Neural progenitor cell (in vitro differentiated cells): ENCODE results near the gene PIMREG. TPM values are rescaled to one million over a fixed set of nuclear protein-coding genes. Genes with fewer than 3 reads are reported as not detected.

Experiments used
- DNase-seq: peaks from one replicate; pipeline ENCODE4 v3.0.0-alpha.2; 2016; ENCODE audit warnings: low spot score
- H2AFZ ChIP-seq: fragments of 200-600 bp; sonication (generic); replicated peaks from 2 replicates; pipeline ENCODE4 v1.6.1; 2016; ENCODE audit warnings: antibody characterized with exemption
- H3F3A ChIP-seq: fragments of 200-600 bp; sonication (generic); 2 replicates; pipeline ENCODE4 v1.6.1; 2016; ENCODE audit warnings: antibody characterized with exemption, low read depth
- H3K27ac ChIP-seq: fragments of 200-600 bp; sonication (generic); 2 replicates; pipeline ENCODE4 v1.5.1; 2016; ENCODE audit warnings: mild to moderate bottlenecking
- H3K27me3 ChIP-seq: fragments of 200-600 bp; sonication (generic); 2 replicates; pipeline ENCODE4 v1.6.1; 2016; ENCODE audit warnings: mild to moderate bottlenecking, moderate library complexity
- H3K36me3 ChIP-seq: fragments of 200-600 bp; sonication (generic); 2 replicates; pipeline ENCODE4 v1.5.1; 2016
- H3K4me1 ChIP-seq: fragments of 200-600 bp; sonication (generic); 2 replicates; pipeline ENCODE4 v1.6.1; 2016; ENCODE audit warnings: mixed run types
- H3K4me2 ChIP-seq: fragments of 200-600 bp; sonication (generic); 2 replicates; pipeline ENCODE4 v1.6.1; 2016
- H3K4me3 ChIP-seq: fragments of 200-600 bp; sonication (generic); 2 replicates; pipeline ENCODE4 v1.5.1; 2016
- H3K79me2 ChIP-seq: fragments of 200-600 bp; sonication (generic); 2 replicates; pipeline ENCODE4 v1.6.1; 2016; ENCODE audit warnings: low read depth
- H3K9ac ChIP-seq: fragments of 200-600 bp; sonication (generic); 2 replicates; pipeline ENCODE4 v1.6.1; 2016
- H3K9me3 ChIP-seq: fragments of 200-600 bp; sonication (generic); 2 replicates; pipeline ENCODE4 v1.5.1; 2016; ENCODE audit warnings: low read depth
- H4K20me1 ChIP-seq: fragments of 200-600 bp; sonication (generic); 2 replicates; pipeline ENCODE4 v1.6.1; 2016; ENCODE audit warnings: low read depth
- H3K27ac Mint-ChIP-seq: 3 replicates; pipeline ENCODE4 v1.8.0; 2021; ENCODE audit warnings: mixed read lengths
- H3K27me3 Mint-ChIP-seq: 2 replicates; pipeline ENCODE4 v1.8.0; 2022; ENCODE audit warnings: low read depth, mild to moderate bottlenecking, inconsistent platforms, moderate library complexity, mixed read lengths; ENCODE audit not compliant: insufficient read depth
- H3K36me3 Mint-ChIP-seq: 3 replicates; pipeline ENCODE4 v1.8.0; 2021; ENCODE audit warnings: mixed read lengths
- H3K4me1 Mint-ChIP-seq: 3 replicates; pipeline ENCODE4 v1.8.0; 2021; ENCODE audit warnings: mixed read lengths
- H3K4me3 Mint-ChIP-seq: 3 replicates; pipeline ENCODE4 v1.8.0; 2021; ENCODE audit warnings: mild to moderate bottlenecking, moderate library complexity, mixed read lengths
- H3K9me3 Mint-ChIP-seq: 3 replicates; pipeline ENCODE4 v1.8.0; 2020; ENCODE audit warnings: mixed read lengths
- CTCF ChIP-seq: fragments of 200-600 bp; sonication (generic); IDR thresholded peaks from 2 replicates; pipeline ENCODE4 v1.5.1; 2017; ENCODE audit warnings: antibody characterized with exemption, mild to moderate bottlenecking
- EZH2 ChIP-seq: fragments of 200-600 bp; sonication (generic); IDR thresholded peaks from 2 replicates; pipeline ENCODE4 v1.6.1; 2017; ENCODE audit warnings: antibody characterized with exemption, mild to moderate bottlenecking, moderate library complexity
- EZH2phosphoT487 ChIP-seq: fragments of 200-600 bp; sonication (generic); IDR thresholded peaks from 2 replicates; pipeline ENCODE4 v1.6.1; 2017; ENCODE audit warnings: antibody characterized with exemption
- total RNA-seq: library from RNA; depleted of rRNA; stranded (reverse); fragments of >200 nt; gene quantifications from 2 replicates; pipeline ENCODE4 v1.2.3, GENCODE V29; 2015; ENCODE audit warnings: low replicate concordance

PIMREG gene
- total RNA-seq, 1 donor from 2014 or later = 71.3 TPM

- H3K27ac ChIP-seq = peak overlapping the region; percentile 73
- H3K4me2 ChIP-seq = peak overlapping the region; percentile 76
- Mint-ChIP-seq H3K9me3 (peaks cover 8% of the 10 kb centered on the region), H3K36me3 (peaks cover 3% of the 10 kb centered on the region), H3K27me3 (peaks cover 14% of the 10 kb centered on the region), H3K27ac (peak overlapping the region; percentile 87), H3K4me1 (peaks cover 61% of the 10 kb centered on the region), H3K4me3 (peak overlapping the region; percentile 59)
- peak overlapping the region; percentile 31 for H3K4me3 ChIP-seq
- H3K79me2 ChIP-seq = peaks cover 7% of the 10 kb centered on the region
- no peaks in the 10 kb centered on the region for H3K9me3 ChIP-seq
- peaks cover 39% of the 10 kb centered on the region for H3F3A ChIP-seq
- TF ChIP-seq EZH2 (no peak), EZH2phosphoT487 (no peak), CTCF (no peak)
- H3K36me3 ChIP-seq = no peaks in the 10 kb centered on the region
- peak overlapping the region; percentile 72 for H2AFZ ChIP-seq
- peak; percentile 74 for DNase-seq
- H3K27me3 ChIP-seq = no peaks in the 10 kb centered on the region
- peaks cover 35% of the 10 kb centered on the region for H3K4me1 ChIP-seq
- H4K20me1 ChIP-seq = peaks cover under 1% of the 10 kb centered on the region
- H3K9ac ChIP-seq = no peak overlapping the region
Observed at GRCh38 chr17:6439951-6440350, 4.3 kb upstream of the PIMREG start.

DNA sequence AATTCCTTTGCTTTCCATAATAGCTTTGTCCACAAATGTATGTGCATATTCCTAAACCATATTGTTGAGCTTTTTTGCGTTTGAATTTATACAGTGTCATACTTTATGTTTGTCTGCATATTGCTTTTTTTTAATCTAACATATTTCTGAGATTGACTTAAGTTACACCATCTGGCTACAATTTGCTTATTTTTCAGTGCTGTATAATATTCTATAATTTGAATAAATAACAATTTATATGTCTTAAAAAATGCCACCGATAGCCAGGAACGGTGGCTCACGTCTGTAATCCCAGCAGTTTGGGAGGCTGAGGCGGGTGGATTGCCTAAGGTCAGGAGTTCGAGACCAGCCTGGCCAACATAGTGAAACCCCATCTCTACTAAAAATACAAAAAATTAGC lies 1.5 kb upstream of the PIMREG start:
- no peaks in the 10 kb centered on the region for H3K27me3 ChIP-seq
- peaks cover 35% of the 10 kb centered on the region for H3K79me2 ChIP-seq
- H3K4me1 ChIP-seq = peaks cover 41% of the 10 kb centered on the region
- peaks cover 16% of the 10 kb centered on the region for H3K36me3 Mint-ChIP-seq
- H3K9ac ChIP-seq = no peak overlapping the region
- TF ChIP-seq EZH2phosphoT487 (no peak), EZH2 (no peak), CTCF (no peak)
- no peak overlapping the region for H3K27ac Mint-ChIP-seq
- no peaks in the 10 kb centered on the region for H3K36me3 ChIP-seq
- H3K4me1 Mint-ChIP-seq = peaks cover 61% of the 10 kb centered on the region
- H3K27ac ChIP-seq = peak overlapping the region; percentile 92
- no peaks in the 10 kb centered on the region for H3K9me3 ChIP-seq
- peaks cover 36% of the 10 kb centered on the region for H3F3A ChIP-seq
- H3K4me3 Mint-ChIP-seq = no peak overlapping the region
- H4K20me1 ChIP-seq = peaks cover 18% of the 10 kb centered on the region
- H2AFZ ChIP-seq = no peak overlapping the region
- no peak overlapping the region for H3K4me3 ChIP-seq
- peaks cover 12% of the 10 kb centered on the region for H3K27me3 Mint-ChIP-seq
- DNase-seq = no peak
- peak overlapping the region; percentile 71 for H3K4me2 ChIP-seq
- peaks cover 8% of the 10 kb centered on the region for H3K9me3 Mint-ChIP-seq

GRCh38 chr17:6444571-6445335 lies 498 bp downstream of the PIMREG start:
- peak overlapping the region; percentile 86 for H3K4me2 ChIP-seq
- peak overlapping the region; percentile 64 for H3K9ac ChIP-seq
- H3K79me2 ChIP-seq = peaks cover 37% of the 10 kb centered on the region
- H3F3A ChIP-seq = peaks cover 38% of the 10 kb centered on the region
- no peak overlapping the region for H2AFZ ChIP-seq
- no peaks in the 10 kb centered on the region for H3K27me3 ChIP-seq
- no peak overlapping the region for H3K27ac ChIP-seq
- peaks cover 49% of the 10 kb centered on the region for H3K4me1 Mint-ChIP-seq
- peaks cover 18% of the 10 kb centered on the region for H4K20me1 ChIP-seq
- H3K27ac Mint-ChIP-seq = peak overlapping the region; percentile 95
- H3K4me3 ChIP-seq = peak overlapping the region; percentile 79
- peaks cover 12% of the 10 kb centered on the region for H3K27me3 Mint-ChIP-seq
- H3K36me3 ChIP-seq = no peaks in the 10 kb centered on the region
- TF ChIP-seq EZH2 (no peak), CTCF (no peak)
- H3K9me3 ChIP-seq = no peaks in the 10 kb centered on the region
- H3K9me3 Mint-ChIP-seq = peaks cover 6% of the 10 kb centered on the region
- DNase-seq = peak; percentile 44
- peaks cover 29% of the 10 kb centered on the region for H3K4me1 ChIP-seq
- peak overlapping the region; percentile 98 for H3K4me3 Mint-ChIP-seq
- H3K36me3 Mint-ChIP-seq = peaks cover 24% of the 10 kb centered on the region
